UCSD-AML1 (cell line): ENCODE results near the gene CDIPT.

Experiments
- DNase-seq: peaks from one replicate; lab custom pipeline; 2025; ENCODE audit not compliant: unreplicated experiment; lab: John Stamatoyannopoulos, UW

Gene CDIPT

DNA sequence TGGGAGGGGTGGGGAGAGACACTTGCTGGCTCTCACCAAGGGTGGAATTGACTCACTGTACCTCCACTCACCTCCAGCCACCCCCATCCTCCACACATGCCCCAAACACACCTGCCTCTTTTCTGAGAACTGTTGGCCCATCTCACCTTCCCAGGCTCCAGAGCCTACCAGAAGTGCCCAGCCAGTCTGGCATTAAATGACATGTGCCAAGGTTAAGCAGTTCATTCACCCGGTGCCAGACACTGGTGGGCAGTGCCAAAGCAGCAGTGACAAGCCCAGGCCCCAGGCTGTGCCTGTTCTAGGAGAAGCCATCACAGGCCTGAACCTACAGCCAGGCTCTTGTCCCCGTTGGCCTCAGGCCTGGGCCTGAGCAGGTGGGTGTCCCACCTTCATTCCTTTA, 31.5 kb downstream of the CDIPT start:
- no peak for DNase-seq

GRCh38 chr16:29830774-29831173, 32.3 kb downstream of the CDIPT start:
- no peak for DNase-seq

GRCh38 chr16:29826342-29826695, 36.7 kb downstream of the CDIPT start:
- DNase-seq: no peak

DNA sequence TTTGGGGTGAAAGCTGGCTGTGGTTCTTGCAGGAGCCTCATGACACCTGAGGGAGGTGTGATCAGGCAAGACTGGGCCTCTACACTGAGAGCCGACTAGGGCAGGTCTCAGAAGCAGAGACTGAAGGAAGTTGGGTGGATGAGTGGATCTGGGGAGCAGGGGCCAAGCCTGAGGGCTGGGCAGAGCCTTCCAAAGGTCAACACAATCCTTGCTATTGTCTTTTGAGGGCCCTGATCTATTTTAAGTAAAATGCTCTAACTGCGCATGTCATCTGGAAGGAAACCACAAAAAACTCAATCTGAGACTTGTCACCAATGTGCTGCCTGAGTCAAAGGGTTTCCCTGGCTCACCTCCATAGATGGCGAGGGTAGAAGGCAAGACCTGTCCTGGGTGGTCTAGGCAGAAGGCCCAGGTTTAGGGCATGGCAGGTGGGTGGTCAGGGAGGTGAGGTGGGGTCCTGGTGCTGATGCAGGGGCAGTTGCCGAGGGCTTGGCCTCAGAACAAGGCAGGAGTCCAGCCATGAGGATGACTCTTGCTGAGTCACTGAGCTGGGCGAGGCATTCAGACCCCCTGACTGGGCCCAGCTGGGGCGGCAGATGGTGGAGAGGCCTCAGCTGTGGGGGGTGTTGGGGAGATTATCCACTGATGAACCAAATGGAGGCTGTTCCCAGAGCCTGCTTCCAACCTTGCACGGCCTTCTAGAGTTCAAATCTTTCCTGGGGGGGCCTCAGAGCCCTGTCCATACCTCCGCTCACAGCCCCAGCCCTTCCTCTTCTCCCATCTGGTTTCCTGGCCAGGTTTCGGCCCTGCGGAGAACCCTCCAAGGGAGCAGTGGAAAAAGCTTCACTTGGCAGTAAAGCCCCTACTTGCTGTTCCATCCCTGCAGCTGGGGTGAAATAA, 37.6 kb downstream of the CDIPT start:
- no peak for DNase-seq

DNA sequence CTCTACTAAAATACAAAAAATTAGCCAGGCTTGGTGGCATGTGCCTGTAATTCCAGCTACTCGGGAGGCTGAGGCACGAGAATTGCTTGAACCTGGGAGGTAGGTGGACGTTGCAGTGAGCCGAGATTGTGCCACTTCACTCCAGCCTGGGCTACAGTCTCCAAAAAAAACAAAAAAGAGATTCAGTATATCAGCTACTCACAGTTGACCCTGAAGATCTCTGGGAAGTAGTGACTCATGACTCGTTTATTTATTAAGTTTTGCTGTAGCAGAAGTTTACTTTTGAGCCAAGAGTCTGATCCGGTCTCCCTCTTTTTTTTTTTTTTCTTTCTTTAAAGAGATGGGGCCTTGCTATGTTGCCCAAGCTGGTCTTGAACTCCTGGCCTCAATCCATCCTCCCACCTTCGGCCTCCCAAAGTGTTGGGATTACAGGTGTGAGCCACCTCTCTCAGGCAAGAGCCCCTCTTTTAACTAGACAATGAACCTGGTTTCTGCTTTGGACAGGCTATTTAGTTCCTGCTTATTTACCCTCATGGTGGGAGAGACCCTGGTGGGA, 38.4 kb downstream of the CDIPT start:
- no peak for DNase-seq

GRCh38 chr16:29821643-29822115, 41.3 kb downstream of the CDIPT start:
- DNase-seq: no peak

DNA sequence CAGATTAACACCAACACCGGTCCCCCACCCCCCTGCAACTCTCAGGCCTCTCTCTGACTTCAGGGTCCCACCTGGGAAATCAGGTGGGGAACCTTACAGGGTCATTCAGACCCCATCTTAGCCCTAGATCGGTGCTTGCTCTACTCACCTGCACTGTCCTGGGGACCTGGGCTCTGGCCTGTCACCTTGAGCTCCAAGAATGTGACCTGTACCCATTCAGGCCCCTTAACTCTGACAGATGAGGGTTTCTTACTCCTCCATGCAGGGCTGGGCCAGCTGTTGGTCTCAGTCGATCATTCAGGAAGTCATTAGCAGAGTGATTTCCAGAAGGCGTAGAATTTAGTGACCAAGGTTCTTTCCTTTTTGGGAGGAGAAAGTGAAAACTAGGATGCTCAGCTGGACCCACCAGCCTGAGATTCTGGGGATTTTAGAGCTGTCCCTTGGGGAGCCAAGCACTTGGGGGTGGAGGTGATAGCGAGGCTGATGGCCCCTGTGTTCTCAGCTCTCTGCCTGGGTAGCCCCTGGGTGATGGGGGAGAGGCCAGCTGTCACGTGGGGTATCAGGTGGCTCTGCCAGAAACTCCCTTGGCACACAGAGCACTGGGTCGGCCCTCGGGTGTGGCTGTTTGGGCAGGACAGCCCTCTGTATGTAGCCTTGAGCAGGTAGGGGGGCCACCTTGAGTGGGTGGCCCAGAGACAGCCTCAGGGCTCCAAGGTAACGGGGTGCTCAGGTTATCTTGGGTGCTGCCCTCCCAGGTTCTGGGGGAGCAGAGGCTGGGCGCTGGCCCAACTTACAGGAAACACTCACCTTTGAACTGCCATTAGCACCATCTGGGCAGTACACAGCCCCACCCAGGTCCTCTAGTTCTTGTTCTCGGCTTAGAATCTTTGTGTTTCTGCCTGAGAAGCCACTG, 42.0 kb downstream of the CDIPT start:
- DNase-seq: no peak

DNA sequence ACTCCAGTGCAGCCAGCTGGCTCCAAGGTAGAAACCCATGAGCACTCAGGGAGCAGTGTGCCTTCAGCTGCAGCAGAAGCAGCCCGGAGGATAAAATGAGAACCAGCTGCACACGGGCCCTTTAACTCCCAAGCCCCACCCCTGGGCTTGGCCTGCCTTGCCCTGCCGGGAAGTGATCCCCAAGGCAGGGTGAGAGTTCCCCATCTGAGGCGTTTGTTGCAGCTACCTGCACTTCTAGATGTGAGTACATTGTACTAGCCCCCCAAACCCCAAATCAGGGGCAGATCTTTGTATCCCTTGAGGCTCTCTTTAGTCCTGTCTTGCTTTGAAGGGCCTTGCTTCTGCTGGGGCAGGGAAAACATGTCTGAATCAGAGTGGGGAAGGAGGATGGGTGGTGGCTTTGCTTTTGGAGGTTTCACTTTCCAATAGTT, 42.7 kb downstream of the CDIPT start, which contains the start of gene MVP:
Gene MVP, plus strand, starts transcription at position 192 of the 431 bp plus-strand sequence. CDS start 10,088 bp downstream, outside the sequence.
- DNase-seq: peak; percentile 67

DNA sequence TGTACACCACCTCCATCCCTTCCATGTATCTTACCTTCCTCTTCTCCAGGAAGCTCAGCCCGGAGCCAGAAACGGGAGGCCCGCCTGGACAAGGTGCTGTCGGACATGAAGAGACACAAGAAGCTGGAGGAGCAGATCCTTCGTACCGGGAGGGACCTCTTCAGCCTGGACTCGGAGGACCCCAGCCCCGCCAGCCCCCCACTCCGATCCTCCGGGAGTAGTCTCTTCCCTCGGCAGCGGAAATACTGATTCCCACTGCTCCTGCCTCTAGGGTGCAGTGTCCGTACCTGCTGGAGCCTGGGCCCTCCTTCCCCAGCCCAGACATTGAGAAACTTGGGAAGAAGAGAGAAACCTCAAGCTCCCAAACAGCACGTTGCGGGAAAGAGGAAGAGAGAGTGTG, 43.5 kb downstream of the CDIPT start:
- no peak for DNase-seq

DNA sequence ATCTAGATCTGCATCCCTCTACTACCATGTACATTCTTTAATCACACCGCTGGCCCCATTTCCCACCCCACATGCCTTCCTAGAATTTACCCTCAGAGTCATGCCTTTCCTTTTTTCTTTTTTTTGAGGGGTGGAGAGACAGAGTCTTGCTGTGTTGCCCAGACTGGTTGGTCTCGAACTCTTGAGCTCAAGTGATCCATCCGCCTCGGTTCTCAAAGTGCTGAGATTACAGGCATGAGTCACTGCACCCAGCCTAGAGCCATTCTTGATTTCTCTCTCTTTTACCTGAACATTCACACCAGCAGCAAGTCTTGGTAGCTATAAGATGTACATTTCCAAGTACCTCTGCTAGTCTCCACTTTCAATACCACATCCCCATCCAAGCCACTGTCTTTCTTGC, 44.9 kb downstream of the CDIPT start:
- no peak for DNase-seq

GRCh38 chr16:29816694-29817441, 46.2 kb downstream of the CDIPT start:
- DNase-seq: peak; percentile 79

DNA sequence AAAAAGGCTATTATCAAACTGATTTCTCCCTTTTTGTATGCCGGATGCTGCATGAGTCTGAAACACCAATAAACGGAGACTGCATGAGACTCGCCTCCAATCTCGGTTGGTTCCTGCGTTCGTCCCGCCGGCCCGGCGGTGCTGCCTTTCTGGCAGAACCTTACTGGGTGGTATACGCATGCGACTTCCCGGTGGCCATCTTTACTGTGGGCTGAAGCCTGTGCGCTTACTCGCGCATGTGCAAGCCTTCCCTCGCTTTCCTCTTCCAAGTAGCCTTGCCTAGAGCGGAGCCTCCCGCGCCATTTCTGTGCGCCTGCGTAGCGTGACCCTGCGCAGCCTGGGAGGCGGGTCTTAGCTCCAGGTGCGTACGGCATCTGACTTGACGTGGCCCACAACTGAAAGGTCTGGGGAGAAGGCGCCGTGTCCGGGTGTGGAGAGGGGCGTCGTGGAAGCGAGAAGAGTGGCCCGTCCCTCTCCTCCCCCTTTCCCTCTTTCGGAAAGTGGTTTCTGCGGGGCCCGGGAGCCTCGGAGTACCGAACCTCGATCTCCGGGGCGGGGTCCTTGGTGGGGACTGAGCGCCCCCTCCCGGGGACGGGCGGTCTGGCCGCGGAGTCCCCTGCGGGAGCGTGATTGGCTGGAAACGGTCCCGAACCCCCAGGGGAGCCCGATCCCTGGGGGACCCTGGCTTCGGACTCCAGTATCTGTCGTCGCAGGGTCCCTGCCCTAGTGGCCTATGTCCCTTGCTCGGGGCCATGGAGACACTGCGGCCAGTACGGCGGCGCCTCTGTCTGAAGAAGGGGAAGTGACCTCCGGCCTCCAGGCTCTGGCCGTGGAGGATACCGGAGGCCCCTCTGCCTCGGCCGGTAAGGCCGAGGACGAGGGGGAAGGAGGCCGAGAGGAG, 47.0 kb downstream of the CDIPT start, which contains the start of gene PAGR1:
Gene PAGR1, plus strand, starts transcription at position 360 of the 901 bp plus-strand sequence. Its CDS starts 374 bp downstream, at position 734.
- DNase-seq: peak; percentile 98

DNA sequence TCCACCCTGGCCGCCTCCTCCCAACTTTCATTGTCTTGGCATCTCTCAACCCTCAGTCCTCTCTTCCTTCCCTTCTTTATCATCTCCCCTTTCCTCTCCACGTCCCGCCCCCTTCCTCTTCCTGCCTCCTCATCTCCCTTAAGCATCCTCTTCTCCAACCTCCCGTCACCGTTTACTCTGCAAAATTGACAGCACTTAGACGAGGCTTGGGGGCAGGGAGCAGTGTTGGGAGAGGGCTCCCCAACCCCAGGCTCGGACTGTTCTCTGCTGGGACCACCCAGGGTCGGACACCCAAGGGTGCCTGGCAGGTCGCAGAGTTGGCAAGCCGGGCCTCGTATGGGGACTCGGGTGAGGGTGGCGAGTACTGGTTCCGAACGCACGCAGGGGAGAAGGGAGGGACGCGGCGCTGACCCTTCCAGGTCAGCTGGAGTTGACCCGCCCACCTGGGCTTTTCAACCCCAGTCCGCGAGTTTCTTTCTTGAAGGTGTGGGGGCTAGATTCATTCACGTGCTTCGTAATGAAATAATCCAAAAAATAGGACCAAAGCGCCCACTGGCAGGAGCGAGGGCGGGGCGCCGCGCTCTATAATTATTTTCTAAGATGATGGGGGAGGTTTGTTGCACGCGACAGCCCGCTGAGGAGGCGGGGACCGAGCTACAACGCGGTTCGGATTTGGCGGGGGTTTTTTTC, 47.8 kb downstream of the CDIPT start:
- peak; percentile 48 for DNase-seq

GRCh38 chr16:29814592-29814991, 48.4 kb downstream of the CDIPT start:
- no peak for DNase-seq

DNA sequence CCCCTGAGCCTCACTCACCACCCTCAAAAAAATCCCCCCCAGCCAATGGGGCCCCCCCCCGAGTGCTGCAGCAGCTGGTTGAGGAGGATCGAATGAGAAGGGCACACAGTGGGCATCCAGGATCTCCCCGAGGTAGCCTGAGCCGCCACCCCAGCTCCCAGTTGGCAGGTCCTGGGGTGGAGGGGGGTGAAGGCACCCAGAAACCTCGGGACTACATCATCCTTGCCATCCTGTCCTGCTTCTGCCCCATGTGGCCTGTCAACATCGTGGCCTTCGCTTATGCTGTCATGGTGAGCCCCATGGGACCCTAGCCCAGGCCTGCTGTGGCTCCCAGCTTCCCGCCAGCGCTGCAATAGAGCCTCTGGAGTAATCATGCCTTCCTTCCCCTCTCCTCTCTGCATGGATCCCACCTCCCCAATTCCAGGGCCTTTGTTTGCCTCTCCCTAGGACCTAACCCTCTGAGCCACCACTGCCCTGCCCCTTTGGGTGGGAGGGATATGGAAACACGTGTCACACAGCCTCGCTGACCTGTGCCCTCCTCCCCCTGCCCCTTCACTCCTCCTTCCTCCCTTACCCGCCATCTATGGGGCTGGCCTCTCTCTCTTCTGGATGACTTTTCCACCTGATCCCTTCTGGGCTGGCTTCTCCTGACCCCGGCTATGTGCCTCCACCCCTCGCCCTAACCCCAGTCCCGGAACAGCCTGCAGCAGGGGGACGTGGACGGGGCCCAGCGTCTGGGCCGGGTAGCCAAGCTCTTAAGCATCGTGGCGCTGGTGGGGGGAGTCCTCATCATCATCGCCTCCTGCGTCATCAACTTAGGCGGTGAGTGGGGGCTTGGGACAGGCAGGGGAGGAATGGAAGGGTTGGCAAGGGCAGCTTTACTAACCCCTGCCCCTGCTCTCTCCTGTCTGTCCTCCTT, 49.1 kb downstream of the CDIPT start:
- DNase-seq: no peak

DNA sequence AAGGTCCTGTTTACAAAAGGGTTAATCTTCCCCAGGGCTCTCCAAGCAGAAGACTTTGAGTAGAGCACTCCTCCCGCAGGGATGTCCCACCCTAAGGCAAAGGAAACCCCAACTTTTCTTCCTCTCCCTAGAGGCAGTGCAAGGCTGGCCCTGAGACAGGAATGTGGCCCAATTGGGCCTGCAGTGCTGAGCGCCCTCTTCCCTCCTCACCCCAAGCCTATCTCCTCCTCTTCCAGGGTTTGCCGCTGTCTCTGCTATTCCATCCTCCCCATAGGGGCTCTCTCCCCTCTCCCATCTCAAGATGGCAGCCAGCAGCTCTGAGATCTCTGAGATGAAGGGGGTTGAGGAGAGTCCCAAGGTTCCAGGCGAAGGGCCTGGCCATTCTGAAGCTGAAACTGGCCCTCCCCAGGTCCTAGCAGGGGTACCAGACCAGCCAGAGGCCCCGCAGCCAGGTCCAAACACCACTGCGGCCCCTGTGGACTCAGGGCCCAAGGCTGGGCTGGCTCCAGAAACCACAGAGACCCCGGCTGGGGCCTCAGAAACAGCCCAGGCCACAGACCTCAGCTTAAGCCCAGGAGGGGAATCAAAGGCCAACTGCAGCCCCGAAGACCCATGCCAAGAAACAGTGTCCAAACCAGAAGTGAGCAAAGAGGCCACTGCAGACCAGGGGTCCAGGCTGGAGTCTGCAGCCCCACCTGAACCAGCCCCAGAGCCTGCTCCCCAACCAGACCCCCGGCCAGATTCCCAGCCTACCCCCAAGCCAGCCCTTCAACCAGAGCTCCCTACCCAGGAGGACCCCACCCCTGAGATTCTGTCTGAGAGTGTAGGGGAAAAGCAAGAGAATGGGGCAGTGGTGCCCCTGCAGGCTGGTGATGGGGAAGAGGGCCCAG, 50.0 kb downstream of the CDIPT start:
- no peak for DNase-seq
